Fibroblast of pulmonary artery (primary cell): ENCODE measurements around the gene LAMB2.

ENCODE experiments used
- DNase-seq: peaks from one replicate; pipeline ENCODE4 v3.0.0-alpha.2; 2010; ENCODE audit warnings: low read depth
- H3K4me3 ChIP-seq: replicated peaks from 2 replicates; pipeline ENCODE4 v1.5.1; 2011; ENCODE audit warnings: low read depth, mild to moderate bottlenecking, control low read depth, low read length, moderate library complexity
- TF ChIP-seq, protein P1 (sequence below): IDR thresholded peaks from 2 replicates; pipeline ENCODE4 v1.5.1; 2011; ENCODE audit warnings: mild to moderate bottlenecking, control low read depth, low read length, inconsistent platforms; ENCODE audit errors: missing control alignments

LAMB2 gene

GRCh38 chr3:49132437-49133225, at the start of gene LAMB2:
Gene LAMB2, minus strand, starts transcription at chr3:49133050. Its CDS starts 183 bp downstream, at chr3:49132867.
- TF ChIP-seq, protein P1, sequence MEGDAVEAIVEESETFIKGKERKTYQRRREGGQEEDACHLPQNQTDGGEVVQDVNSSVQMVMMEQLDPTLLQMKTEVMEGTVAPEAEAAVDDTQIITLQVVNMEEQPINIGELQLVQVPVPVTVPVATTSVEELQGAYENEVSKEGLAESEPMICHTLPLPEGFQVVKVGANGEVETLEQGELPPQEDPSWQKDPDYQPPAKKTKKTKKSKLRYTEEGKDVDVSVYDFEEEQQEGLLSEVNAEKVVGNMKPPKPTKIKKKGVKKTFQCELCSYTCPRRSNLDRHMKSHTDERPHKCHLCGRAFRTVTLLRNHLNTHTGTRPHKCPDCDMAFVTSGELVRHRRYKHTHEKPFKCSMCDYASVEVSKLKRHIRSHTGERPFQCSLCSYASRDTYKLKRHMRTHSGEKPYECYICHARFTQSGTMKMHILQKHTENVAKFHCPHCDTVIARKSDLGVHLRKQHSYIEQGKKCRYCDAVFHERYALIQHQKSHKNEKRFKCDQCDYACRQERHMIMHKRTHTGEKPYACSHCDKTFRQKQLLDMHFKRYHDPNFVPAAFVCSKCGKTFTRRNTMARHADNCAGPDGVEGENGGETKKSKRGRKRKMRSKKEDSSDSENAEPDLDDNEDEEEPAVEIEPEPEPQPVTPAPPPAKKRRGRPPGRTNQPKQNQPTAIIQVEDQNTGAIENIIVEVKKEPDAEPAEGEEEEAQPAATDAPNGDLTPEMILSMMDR, result peak; percentile 8
- peak; percentile 76 for DNase-seq
- H3K4me3 ChIP-seq, result peak within 1 kb of the TSS; percentile 93

GRCh38 chr3:49181351-49181750, 48.5 kb upstream of the LAMB2 start:
- H3K4me3 ChIP-seq, result no peak overlapping the region
- DNase-seq, result no peak
- TF ChIP-seq, protein P1, result no peak

- H3K4me3 ChIP-seq, result no peak overlapping the region
- DNase-seq, result no peak
- TF ChIP-seq, protein P1, result no peak
These were observed 47.3 kb upstream of the LAMB2 start for GRCh38 chr3:49180116-49180515.

DNA sequence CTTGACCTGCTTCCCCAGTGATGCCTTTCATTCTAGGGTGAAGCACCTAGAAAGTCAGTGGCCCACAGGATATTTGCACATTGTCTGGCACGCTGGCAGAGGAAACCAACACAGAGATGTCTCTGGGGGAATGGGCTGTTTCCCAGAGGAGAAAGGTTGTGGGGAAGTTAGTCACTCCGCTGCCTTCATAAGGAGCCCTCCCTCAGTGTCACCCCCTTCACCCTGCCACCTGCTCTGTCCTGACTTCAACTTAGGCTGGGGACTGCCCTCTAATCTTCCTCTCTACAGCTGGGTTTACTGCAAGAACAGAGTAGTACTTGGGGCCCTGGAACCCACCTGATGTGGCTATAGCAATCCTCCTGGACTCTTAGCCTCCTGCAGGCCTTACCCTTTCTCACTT, 44.2 kb upstream of the LAMB2 start:
- TF ChIP-seq, protein P1, result no peak
- no peak overlapping the region for H3K4me3 ChIP-seq
- DNase-seq, result no peak

GRCh38 chr3:49175530-49175929, 42.7 kb upstream of the LAMB2 start:
- TF ChIP-seq, protein P1, result no peak
- no peak for DNase-seq
- no peak overlapping the region for H3K4me3 ChIP-seq

DNA sequence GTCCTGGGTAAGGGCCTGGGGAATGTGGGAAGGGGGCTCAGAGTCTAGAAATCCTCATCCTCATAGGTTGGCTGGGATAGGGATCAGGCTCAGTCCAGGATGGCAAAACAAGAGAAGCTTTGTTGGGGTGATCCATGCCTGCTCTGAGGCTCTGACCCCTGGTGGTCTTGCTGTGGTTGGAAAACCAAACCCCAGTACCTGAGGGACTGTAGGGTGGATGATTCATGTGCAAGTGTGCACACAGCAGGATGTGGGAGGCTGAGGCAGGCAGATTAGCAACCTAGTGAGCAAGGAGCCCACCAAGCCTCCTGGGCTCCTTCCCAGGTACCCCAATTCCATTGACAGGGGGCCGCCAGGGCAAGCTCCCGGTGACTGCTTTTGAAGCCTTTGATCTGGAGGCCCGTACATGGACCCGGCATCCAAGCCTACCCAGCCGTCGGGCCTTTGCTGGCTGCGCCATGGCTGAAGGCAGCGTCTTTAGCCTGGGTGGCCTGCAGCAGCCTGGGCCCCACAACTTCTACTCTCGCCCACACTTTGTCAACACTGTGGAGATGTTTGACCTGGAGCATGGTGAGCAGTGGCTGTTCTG, 41.6 kb upstream of the LAMB2 start:
- H3K4me3 ChIP-seq, result no peak overlapping the region
- TF ChIP-seq, protein P1, result no peak
- no peak for DNase-seq
